DMS 273 (cell line): ENCODE results near the gene SHC1.

Experiments
- DNase-seq: peaks from one replicate; lab custom pipeline; 2025; ENCODE audit not compliant: unreplicated experiment; lab: John Stamatoyannopoulos, UW

SHC1 gene

GRCh38 chr1:154940213-154940560, 30.4 kb downstream of the SHC1 start:
- no peak for DNase-seq

- DNase-seq: no peak
These were observed 31.7 kb downstream of the SHC1 start for GRCh38 chr1:154938604-154939399.

GRCh38 chr1:154937988-154938386, 32.6 kb downstream of the SHC1 start:
- no peak for DNase-seq

- DNase-seq: peak; percentile 96
These were observed 33.2 kb downstream of the SHC1 start for GRCh38 chr1:154937085-154937987.

- peak; percentile 97 for DNase-seq
These were observed 33.9 kb downstream of the SHC1 start, which contains the start of gene PMVK for GRCh38 chr1:154936555-154937084. Gene PMVK (minus strand): TSS chr1:154936719. CDS start chr1:154936685, 34 bp downstream.

- DNase-seq: no peak
These were observed 34.6 kb downstream of the SHC1 start for GRCh38 chr1:154935749-154936554.

GRCh38 chr1:154934358-154934948, 36.1 kb downstream of the SHC1 start:
- DNase-seq: no peak

GRCh38 chr1:154931940-154932487, 38.5 kb downstream of the SHC1 start:
- no peak for DNase-seq

GRCh38 chr1:154926201-154926600, 44.3 kb downstream of the SHC1 start:
- no peak for DNase-seq

GRCh38 chr1:154925335-154926170, 45.0 kb downstream of the SHC1 start:
- DNase-seq: no peak

GRCh38 chr1:154923695-154924094, 46.9 kb downstream of the SHC1 start:
- DNase-seq: no peak

GRCh38 chr1:154913273-154913672, 57.3 kb downstream of the SHC1 start:
- no peak for DNase-seq

GRCh38 chr1:154912755-154913154, 57.8 kb downstream of the SHC1 start:
- no peak for DNase-seq
